Panc1 (cell line): ENCODE data around the gene RIMOC1.

Source experiments
- CTCF ChIP-seq: fragments of 450-650 bp; IDR thresholded peaks from 2 replicates; pipeline ENCODE4 v1.5.1; 2017; ENCODE audit warnings: mild to moderate bottlenecking
- POLR2AphosphoS5 ChIP-seq: IDR thresholded peaks from 2 replicates; pipeline ENCODE4 v1.6.1; 2012; ENCODE audit warnings: mild to moderate bottlenecking, low read depth, low read length, moderate library complexity

- peak; percentile 79 for TF ChIP-seq CTCF
- TF ChIP-seq POLR2AphosphoS5: no peak
Observed at GRCh38 chr5:41856644-41857491, 47.3 kb upstream of the RIMOC1 start.
